GM18517 (cell line): ENCODE data around the gene NFIA.

Experiments
- ATAC-seq: cut with Tn5 transposase; IDR thresholded peaks from one replicate; pipeline ENCODE4 v1.9.1; 2021; ENCODE audit warnings: mild to moderate bottlenecking, moderate library complexity; ENCODE audit not compliant: unreplicated experiment

NFIA gene

DNA sequence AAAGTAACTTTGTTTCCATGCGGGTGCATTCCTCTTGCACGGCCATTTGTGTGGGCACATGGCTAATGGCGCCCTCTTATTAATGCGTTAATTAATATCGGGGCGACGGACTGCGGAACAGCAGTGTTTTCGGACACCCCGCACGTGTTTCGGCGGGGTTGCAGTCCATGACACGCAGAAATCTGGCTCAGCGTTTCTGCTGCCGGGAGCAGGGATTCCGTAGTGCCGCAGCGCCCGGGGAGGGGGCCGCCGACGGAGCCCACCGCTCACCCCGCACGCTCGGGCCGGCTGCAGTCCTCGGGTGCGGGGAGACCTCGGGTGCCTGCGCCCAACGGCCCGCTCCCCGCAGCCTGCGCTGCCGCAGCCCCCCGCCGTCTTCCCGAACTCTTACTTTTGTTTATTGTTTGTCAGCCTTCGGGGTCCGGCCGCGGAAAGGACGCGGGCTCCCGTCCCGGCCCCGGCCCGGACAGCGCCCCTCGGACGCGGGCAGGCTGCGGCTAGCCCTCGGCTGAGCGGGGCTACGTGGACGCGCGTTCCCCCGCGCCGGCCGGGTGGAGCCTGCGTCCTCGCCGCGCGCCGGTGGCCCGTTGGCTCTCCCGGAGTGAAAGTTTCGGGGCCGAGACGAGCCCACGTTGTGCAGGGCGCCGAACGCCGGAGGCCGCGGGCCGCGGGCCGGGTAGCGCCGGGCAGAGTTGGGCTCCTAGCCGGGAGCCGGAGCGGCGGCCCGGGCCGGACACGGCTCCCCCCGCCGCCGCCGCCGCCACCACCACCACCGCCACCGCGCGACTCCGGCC lies 849 bp downstream of the NFIA start:
- no peak for ATAC-seq

DNA sequence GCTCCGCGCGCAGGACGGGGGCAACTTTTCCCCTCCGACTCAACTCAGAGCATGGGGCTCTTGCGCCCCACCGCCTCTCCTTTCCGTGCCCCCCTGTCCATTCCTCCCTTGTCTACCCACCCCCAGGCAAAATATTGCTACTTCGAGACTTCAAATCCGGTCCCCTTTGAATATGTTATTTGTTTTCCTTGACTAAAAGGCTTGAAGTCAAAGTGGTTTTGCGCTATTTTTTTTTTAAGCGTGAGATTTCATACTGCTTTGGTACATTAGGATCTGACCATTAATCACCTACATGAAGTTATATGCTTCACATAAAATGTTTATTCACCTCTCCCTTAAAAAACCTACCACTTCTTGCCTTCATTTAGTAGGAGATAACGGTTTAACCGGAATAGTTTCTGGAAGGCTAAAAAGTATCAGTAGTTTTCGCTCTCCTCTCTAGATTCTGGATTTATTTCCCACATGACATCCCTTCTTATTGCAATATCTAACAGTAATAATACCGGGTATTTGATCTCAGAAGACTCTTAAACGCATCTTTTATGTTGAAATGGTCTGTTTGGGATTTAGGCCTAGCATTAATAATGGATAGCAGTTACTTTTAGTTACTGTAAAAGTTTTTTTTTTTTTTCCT lies 1.6 kb downstream of the NFIA start:
- no peak for ATAC-seq

DNA sequence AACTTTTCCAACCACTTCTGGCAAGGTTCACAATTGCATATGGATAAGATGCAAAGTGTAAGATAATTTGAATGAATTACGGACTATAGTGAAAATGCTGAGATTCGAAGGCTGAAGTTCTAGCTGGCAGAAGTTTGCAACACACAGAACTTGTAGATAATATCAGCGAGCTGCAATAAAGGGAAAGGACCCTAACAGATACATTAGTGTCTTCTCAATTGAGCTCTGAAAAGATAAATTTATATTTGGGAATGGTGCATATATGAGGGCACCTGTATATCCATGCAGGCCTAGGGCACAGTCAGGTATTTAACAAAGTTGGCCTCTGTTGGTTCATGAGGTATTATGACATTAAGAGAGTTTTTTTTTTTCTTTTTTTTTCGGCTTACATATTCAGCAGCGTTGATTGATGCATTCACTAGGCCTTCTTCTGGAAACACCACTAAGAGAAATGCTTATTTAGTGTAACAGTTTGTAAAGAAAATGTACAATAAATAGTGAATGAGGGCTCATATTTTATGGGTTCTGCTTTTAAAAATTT lies 2.2 kb downstream of the NFIA start:
- ATAC-seq, result no peak

DNA sequence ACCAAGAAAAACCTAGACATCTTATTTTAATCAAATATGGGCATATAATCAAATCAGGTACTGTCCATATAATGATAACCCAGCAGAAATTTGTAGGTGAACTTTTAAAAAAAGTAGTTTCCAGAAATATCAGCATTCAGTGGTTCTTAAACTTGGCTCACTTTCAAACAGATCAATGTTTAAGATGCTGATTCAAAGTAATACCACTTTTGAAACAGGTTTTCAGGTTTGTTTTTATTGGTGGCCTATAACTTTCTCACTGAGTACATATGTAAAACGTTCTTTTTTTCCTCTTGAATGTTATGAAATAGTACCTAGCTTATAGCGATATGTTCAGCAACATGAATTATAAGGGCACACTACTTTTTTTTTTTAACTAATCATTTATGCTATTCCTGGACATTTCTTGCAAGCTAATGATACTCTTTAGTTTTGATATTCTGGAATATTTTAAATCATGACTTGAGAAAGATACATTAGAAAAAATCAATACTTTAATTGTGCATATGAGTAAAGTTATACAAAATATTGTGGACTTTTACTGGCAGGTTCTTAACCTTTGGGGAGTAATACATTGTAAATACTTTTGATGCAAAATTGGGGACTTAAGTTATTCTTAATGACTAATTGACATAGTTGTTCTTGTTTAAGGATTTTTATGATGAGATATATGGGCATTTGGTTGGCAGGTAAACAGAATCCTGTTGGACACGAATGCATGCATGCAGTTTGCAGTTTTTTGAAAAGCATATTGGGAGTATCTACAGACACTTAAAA lies 3.0 kb downstream of the NFIA start:
- ATAC-seq, result no peak

DNA sequence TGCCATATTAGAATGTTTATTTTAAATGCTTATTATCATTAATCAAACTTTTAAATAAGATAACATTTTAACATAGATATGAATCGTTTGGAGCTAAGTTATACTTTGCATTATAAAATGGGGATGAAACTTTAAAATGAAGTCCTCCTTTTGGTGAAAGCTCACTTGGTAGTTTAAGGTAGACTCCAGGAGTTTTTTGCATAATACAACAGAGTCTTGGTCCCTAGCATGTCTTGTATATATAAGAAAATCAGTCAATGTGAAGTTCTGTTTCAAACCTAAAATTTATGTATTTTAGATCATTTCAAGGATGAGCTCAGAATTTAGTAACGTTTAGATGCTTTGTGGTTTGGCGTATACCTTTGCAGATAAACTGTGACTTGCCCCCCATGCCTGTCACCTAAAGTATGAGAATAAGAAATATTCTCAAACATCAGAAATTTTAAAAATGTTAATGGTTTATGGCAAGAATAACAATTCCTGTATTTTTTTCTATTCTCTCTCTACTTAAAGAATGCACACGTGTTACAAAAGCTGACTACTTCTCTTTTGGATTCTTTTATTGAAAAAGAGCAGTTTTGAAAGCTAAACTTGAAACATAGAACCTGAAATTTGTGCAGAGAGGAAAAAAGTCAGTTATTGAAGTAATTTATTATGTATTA lies 3.8 kb downstream of the NFIA start:
- no peak for ATAC-seq

DNA sequence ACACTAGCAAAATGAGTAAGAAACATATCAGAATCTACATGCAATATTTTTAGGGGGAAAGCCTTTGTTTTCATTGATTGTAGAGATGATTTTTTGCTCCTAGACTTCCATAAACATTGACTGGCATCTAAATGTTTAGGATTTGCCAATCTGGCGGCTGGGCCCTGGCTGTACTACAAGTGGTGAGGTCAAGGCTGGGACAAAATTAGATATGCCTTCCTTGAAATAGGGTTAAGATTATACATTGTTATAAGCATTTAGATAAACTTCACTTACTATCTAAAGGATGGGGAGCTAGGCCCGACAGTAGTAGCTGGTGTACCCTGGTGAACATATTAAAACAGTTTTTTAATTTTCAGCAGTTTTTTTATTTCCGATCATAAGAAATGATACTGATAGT lies 5.2 kb downstream of the NFIA start:
- ATAC-seq, result no peak

DNA sequence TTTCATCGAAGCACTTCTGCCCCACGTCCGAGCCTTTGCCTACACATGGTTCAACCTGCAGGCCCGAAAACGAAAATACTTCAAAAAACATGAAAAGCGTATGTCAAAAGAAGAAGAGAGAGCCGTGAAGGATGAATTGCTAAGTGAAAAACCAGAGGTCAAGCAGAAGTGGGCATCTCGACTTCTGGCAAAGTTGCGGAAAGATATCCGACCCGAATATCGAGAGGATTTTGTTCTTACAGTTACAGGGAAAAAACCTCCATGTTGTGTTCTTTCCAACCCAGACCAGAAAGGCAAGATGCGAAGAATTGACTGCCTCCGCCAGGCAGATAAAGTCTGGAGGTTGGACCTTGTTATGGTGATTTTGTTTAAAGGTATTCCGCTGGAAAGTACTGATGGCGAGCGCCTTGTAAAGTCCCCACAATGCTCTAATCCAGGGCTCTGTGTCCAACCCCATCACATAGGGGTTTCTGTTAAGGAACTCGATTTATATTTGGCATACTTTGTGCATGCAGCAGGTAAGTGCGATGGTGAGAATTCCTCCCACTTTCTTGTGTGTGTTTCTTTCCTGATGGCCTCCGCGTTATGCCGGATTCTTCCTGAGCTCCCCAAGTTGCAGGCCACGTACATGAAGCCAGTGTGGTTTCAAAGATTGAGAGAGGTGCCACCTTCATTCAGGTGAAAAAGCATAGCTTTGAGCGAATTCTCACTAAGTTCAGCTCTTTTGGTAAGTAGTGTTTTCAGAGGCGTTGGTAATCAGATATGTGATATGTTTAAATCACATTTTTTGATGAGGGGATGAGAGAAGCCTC lies 6.0 kb downstream of the NFIA start:
- no peak for ATAC-seq

DNA sequence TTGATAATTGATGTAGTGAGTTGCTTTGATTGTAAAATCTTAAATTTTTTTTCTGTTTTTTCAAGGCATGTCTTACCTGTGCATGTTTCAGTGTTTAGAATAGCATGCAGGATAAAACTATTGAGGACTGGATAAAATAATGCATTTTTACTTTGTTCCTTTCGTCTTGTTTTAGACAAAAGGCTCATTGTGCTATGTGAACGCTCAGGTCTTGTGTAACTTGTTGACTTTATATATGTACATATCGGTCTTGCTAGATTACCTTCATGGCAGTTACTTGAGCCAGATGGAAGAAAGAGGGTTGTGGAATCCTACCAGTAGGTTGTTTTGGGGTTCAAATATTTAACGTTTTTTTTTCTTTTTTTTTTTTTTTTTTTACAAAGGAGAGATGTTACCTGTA lies 7.0 kb downstream of the NFIA start:
- no peak for ATAC-seq

DNA sequence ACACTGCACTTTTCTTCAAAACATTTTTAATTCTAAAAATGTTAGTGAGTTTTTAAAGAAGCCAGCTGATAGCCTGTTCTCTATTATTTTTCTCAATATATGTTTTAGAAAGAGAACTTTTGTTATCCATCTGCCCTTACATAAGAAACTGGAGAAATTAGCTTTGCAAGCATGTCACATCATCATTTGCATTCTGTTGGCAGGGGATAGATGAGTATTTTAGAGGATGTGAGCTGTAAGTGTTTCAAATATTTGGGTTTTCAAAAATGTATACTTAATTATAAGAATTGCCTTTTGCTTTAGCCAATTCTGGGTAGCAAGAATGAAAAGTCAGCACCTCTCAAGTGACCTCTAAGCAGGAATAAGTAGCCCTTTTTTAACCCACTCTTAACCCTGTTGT lies 7.4 kb downstream of the NFIA start:
- ATAC-seq, result no peak

DNA sequence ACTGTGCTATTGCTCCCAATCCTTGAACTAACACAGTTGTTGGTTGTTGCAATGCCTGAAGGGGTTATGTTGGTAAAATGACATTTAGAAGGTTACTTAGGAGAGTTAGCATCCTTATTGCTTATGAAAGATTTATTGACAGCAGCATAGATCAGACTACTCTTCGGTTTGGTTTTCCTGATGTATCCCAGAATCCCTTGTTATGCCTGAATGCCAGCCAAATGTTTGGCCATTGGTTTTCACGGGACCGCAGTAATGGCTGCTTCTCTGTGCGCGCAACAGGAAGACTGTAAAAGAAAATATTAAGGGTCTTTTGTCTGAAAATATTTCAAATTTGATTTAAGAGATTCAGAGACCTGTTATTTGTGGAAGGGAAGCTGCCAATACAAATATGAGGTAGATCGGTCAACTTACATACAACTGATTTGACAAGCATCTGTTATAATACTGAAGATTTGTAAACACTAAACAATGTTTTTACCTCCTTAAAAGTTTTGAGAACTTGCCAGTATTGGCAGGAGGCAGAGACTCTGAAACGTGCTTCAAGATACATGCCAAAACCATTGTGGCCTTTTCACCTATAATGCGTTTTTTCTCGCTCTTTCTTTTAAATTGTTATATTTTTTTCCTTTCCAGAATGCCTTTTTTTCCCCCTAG lies 8.3 kb downstream of the NFIA start:
- ATAC-seq, result no peak

DNA sequence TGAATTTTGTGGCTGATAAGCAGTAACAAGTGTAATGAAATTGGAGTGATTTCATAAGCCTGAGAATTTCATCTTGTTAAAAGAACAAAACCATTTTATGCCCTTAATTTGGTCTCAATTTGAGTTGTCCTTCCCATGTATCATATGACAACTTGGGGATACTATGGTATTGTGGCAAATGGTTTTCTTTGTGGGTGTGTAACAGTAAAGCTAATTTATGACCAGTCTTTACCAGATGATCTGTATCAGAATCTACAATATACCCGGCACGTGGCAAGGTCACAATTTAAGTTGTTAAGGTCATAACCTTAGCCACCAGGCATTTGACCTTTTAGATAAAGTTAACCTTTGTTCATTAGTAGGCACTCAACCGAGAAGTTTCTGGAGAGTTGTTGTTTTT lies 9.1 kb downstream of the NFIA start:
- ATAC-seq, result no peak

DNA sequence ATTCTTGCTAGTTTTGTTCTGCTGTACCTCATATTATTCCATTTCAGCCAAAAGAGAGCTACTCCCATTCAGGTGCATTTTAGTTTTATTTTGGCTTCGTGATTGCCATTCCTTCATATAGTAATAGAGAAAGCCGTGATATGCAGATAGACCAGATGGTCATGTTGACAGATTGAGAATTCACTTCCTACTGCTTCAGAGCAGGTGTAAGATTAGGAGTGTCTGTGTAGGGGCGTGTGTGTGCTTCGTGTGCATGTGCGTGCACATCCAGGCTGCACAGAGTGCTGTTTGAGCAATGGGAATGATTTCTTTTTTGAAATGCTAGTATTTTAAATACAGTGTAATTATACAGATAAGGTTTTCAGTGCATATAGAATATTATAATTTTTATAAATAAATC lies 10.3 kb downstream of the NFIA start:
- no peak for ATAC-seq

DNA sequence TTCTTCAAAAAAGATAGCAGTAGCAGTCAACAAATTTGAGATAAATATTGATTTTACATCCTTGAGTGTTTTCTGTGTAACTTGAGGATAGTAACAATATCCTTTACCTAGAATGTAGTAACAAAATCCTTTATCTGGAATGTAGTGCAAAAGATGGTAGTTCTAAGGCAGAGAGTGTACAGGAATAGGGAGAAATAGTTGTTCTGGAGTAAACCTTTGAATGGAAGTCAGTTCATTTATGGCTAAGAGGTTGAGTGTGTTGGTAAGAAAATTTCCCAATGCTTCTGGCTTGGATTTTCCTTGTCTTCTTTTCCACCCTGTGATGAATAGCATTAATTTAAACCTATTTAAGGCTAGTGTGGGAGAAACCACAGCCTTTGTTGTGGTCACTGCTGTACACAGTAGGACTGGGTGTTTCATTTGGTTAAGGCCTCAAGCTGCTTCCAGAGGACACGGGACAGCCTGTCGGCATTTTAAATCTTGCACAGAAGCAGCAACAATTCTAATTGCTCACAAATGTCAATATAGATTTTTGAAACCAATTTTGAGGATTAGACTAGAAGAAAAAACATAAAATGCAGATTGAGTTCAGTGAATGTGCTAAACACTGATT lies 11.3 kb downstream of the NFIA start:
- ATAC-seq, result no peak

DNA sequence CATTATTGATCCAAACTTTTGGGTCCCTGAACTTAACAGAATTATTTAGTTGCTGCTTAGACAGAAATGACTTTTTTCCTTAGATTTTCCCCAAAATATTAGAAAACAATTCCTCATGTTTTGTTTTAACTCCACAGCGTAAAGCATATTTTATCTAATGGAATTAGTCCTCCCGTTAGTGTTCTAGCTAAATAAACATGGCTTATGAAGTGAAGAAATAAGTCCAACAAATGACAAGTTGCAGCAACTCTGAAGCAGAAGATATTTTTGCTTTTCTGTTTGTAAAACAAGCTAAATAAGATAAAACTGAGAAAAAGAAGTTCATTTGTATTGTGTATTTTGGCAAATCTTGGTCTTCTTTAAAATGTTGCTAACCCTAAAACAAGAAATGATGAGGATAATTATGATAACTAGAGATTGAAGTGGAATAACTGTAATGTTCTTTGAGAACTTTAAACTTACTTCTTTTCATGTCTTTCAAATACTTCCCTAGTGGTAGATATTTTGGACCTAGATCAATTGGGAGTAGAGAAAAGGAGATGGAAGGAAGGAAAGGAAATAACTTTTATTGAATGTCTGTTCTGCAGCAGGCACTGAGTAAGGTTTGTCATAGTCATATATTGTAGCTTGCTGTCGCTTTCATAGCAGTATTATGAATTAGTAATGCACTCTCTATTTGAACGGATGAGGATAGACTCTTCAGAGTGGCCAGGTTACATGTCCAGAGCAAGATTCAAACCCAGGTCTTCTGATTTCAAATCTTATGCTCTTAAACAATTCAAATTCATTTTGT lies 12.5 kb downstream of the NFIA start:
- ATAC-seq, result no peak

DNA sequence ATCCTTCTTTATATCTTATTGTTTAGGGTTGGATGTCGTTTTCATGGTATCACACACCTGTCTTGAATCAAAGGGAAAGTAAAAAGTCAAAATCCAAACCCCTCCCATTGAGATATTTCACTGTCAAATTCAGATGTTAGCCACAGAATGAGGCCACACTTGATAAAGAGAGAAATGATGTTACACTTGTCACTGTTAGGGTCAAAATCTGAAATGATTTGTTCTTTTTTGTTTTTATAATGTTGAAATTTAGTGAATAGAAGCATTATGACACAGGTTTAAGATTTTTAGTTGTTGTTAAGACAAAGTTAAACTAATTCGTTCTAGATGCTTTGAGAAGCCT lies 13.1 kb downstream of the NFIA start:
- ATAC-seq, result no peak

DNA sequence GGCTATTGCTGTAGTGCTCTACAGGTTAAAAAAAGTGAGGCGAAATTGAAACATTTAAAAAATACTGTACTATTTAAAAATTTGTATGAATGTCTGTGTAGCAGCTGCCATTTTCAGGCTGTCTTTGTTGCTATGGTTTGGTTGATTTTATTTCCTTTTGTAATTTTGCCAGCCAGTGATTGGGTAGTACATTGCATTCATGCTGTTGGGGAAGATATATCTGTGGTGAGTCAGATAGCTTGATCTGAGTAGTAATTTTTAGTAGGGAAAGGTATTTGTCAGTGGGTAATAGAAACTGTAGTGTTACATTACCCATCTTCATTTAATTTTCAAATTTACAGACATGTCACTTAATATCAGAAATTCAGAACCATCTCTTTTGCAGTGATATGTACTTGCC lies 15.0 kb downstream of the NFIA start:
- no peak for ATAC-seq

DNA sequence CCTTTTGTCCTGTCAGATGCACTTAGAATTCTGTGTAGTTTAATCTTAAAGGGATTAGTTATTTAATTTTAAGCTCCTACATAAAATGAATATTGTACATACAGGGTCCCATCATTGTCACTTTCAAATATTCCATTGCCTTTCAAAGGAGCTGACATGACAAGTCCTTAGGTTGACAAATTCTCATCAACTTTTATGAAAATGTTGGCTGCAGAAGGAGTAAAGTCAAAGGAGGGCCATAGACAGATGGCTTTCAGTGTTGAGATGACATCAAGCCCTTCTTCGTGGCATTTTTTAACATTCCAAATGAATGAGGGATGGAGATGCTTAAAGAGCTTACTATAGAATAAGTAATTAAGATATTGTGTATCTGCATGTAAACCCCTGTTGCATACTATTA lies 15.4 kb downstream of the NFIA start:
- no peak for ATAC-seq

DNA sequence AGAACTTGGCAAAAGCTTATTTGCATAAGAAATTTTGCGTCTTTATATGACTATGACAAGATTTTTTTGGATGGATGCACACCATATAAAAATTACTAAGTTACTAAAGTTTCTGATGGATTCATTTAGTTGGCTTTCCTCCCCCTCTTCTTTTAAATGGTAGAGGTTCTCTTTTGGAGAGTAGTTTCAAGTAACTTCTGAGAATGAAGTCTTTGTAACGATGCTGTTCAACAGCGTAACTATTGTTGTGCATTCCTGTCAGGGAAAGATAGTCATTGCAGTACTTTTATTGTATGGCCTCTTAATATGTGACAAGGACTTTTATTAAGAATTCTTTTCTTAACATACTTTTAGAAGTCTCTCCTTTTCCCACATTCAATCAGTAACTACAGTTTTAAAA lies 16.0 kb downstream of the NFIA start:
- ATAC-seq, result no peak
